Measurements from ENCODE around the gene NHLRC1.

Gene NHLRC1

DNA sequence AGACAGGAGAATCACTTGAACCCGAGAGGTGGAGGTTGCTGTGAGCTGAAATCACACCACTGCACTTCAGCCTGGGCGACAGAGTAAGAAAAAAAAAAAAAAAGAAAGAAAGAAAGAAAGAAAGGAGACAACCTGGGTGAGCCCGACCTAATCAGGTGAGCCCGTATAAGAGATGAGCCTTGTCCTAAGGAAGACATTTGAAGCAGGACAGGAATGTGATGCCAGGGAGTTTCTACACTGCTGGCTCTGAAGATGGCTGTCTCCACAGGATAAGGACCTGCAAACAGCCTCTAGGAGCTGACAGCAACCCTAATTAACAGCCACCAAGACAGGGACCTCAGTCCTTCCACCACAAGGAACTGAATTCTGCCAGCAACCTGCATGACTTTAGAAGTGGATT is 41.9 kb downstream of the NHLRC1 start:
- DNase-seq: no peak

DNA sequence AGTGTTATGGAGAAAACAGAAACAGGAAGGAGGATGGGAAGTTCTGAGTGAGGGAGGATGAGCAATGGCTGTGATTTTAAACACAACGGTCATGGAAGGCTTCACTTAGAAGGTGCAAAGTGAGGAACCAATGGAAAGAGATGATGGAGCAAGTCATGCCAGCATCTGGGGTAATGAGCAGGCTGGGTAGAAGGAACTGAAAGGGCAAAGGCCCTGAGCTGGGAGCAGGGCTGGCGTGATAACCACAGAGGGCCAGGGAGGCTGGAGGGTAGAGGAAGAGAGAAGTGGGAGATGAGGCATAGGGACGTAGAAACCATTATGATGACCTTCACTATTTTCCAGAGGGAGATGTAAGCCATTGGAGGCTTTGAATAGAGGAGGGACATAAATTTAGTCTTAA is 43.6 kb downstream of the NHLRC1 start:
- no peak for DNase-seq

DNA sequence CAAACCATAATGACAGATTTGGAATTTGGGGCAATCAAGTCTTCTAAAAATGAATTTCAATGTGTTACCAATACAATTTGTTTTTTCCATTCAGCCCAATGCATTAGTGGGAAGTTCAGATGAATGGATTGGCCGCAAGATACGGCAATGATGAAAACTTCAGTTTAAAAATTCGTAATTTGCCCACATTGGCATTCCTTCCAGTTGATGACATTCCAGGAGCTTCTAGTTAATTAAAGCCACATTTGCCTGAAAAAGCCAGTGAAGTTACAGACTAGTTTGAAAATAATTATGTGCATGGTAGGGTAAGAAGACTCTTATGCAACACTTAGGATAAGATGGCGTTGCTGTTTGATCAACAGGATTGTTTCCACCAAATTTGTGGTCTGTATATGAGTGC is 46.2 kb downstream of the NHLRC1 start:
- no peak for DNase-seq

DNA sequence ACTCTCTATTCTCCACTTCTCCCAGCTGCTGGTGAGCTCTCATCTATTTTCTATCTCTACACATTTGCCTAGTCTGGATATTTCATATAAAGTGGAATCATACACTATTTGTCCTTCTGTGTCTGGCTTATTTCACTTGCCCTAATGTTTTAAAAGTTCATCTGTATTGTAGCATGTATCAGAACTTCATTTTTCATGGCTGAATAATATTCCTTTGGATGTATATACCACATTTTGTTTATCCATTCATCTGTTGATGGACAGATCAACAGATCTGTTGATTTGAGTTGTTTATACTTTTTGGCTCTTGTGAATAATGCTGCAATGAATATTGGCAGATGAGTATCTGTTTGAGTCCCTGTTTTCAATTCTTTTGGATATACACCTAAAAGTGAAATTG is 49.6 kb downstream of the NHLRC1 start:
- no peak for DNase-seq

DNA sequence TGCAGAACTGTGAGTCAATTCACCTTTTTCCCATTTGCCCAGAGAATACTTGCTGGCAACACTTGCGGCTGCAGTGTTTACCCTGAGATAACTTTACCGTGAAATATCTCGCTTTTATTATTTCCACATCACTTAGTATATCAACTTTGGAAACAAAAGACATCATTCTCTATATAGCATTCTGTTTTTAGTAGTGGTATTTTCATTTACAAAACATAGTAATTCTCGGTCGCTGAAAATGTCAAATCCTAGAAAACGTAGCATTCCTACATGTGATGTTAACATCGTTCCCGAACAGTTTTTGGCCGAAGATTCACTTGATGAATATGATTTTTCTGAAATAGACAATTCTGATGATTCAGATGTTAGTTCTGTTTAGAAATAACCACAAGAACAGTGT is 52.0 kb downstream of the NHLRC1 start:
- DNase-seq: no peak
